Natural killer cell (primary cell): ENCODE data around the gene BCL2L12. TPM values are rescaled to one million over a fixed set of nuclear protein-coding genes. Genes with fewer than 3 reads are reported as not detected.
A peak's percentile ranks its signal among the peaks of the same experiment; 100 is the strongest.

Source experiments
- ATAC-seq, 3 donors: fragments of 150-1000 bp in 2 of 3; fragments of 200-7000 bp in 1 of 3; cut with Tn5 transposase; 1 replicate in 1 of 3; 2 replicates in 2 of 3; pipeline ENCODE4 v1.10.0; 2021; ENCODE audit warnings: mild to moderate bottlenecking in 2 of 3, moderate library complexity in 2 of 3
- DNase-seq, 2 donors: peaks; one replicate each; pipeline versions ENCODE4 v3.0.0 to v3.0.0-alpha.2; 2013 to 2021; ENCODE audit warnings: mixed read lengths in 1 of 2
- H3K27ac ChIP-seq: one replicate; pipeline ENCODE4 v1.5.1; 2013; ENCODE audit warnings: mild to moderate bottlenecking, low read length
- H3K27me3 ChIP-seq: one replicate; pipeline ENCODE4 v1.6.1; 2013; ENCODE audit warnings: low read length; ENCODE audit not compliant: control insufficient read depth, insufficient read depth
- H3K36me3 ChIP-seq: one replicate; pipeline ENCODE4 v1.6.1; 2013; ENCODE audit warnings: low read length; ENCODE audit not compliant: control insufficient read depth, insufficient read depth
- H3K4me1 ChIP-seq: one replicate; pipeline ENCODE4 v1.6.1; 2013; ENCODE audit warnings: low read length; ENCODE audit not compliant: control insufficient read depth, insufficient read depth
- H3K4me3 ChIP-seq: one replicate; pipeline ENCODE4 v1.5.1; 2013; ENCODE audit warnings: low read length
- H3K9me3 ChIP-seq: one replicate; pipeline ENCODE4 v1.6.1; 2013; ENCODE audit warnings: low read length; ENCODE audit not compliant: control insufficient read depth, insufficient read depth
- H3K27ac Mint-ChIP-seq, 2 donors: one replicate each; pipeline ENCODE4 v1.8.0; 2022; ENCODE audit warnings: mild to moderate bottlenecking in 2 of 2, mixed read lengths in 2 of 2, moderate library complexity in 1 of 2
- H3K27me3 Mint-ChIP-seq, 2 donors: one replicate each; pipeline ENCODE4 v1.8.0; 2022; ENCODE audit warnings: low read depth in 2 of 2, mixed read lengths in 2 of 2
- H3K36me3 Mint-ChIP-seq: one replicate; pipeline ENCODE4 v1.8.0; 2022; ENCODE audit warnings: mixed read lengths
- H3K4me1 Mint-ChIP-seq, 2 donors: one replicate each; pipeline ENCODE4 v1.8.0; 2022; ENCODE audit warnings: mixed read lengths in 2 of 2
- H3K4me3 Mint-ChIP-seq: one replicate; pipeline ENCODE4 v1.8.0; 2022; ENCODE audit warnings: mild to moderate bottlenecking, moderate library complexity, mixed read lengths
- H3K9me3 Mint-ChIP-seq, 2 donors: one replicate each; pipeline ENCODE4 v1.8.0; 2022; ENCODE audit warnings: mixed read lengths in 2 of 2
- CTCF ChIP-seq: fragments of 200-600 bp; IDR thresholded peaks from one replicate; pipeline ENCODE4 v1.8.0; 2022; ENCODE audit warnings: antibody characterized with exemption
- WGBS: methylation state at CpG from one replicate; pipeline ENCODE4 v1.1.7; 2013; ENCODE audit warnings: missing lambda C conversion rate; ENCODE audit not compliant: insufficient coverage; 5-methylcytosine and 5-hydroxymethylcytosine counted together
- intact Hi-C: fragments of 100-400 bp; cut with micrococcal nuclease; formaldehyde crosslinking; loops from one replicate; pipeline ENCODE4 v1.14.2; 2022
- total RNA-seq, 4 donors: library from RNA; stranded (reverse); fragments of 120-200 nt in 1 of 4; gene quantifications; one replicate each; pipeline versions ENCODE4 v1.2.3 to v1.2.4, GENCODE V29; 2013 to 2022

Gene BCL2L12
- total RNA-seq, 3 donors from 2014 or later (not counting 1 experiment from before 2014, with no cell fraction given): 15.6 to 34.6 (median 22.3) TPM

GRCh38 chr19:49691243-49692146, 25.8 kb downstream of the BCL2L12 start:
- Histone ChIP-seq H3K27ac (no peak overlapping the region), H3K4me3 (peak overlapping the region; percentile 27), H3K27me3 (peaks cover 26% of the 10 kb centered on the region), H3K36me3 (peaks cover 3% of the 10 kb centered on the region), H3K4me1 (peaks cover 27% of the 10 kb centered on the region), H3K9me3 (no peaks in the 10 kb centered on the region)
- peak overlapping the region; percentile 95 for H3K4me3 Mint-ChIP-seq
- peaks cover 17 to 27% of the 10 kb centered on the region in 2 donors for H3K27me3 Mint-ChIP-seq
- DNase-seq: peak in 1 of 2 donors; percentile 61
- H3K27ac Mint-ChIP-seq: peak overlapping the region; percentile 51 to 79
- no peaks in the 10 kb centered on the region for H3K9me3 Mint-ChIP-seq
- ATAC-seq: peak in 2 of 3 donors; percentile 29 to 46
- intact Hi-C loops: no loop called here
- no peaks in the 10 kb centered on the region for H3K36me3 Mint-ChIP-seq
- no peak for TF ChIP-seq CTCF
- 22% methylated on average over 37 of the region's 39 CpGs for WGBS
- H3K4me1 Mint-ChIP-seq: peaks cover 15 to 33% of the 10 kb centered on the region in 2 donors

GRCh38 chr19:49692147-49692506, 26.4 kb downstream of the BCL2L12 start:
- Mint-ChIP-seq H3K9me3 (no peaks in the 10 kb centered on the region), H3K4me1 (peaks cover 15 to 30% of the 10 kb centered on the region in 2 donors), H3K27ac (no peak overlapping the region), H3K4me3 (no peak overlapping the region), H3K27me3 (peaks cover 17 to 27% of the 10 kb centered on the region in 2 donors), H3K36me3 (no peaks in the 10 kb centered on the region)
- H3K27ac ChIP-seq: no peak overlapping the region
- ATAC-seq: no peak
- intact Hi-C loops: no loop called here
- peaks cover 26% of the 10 kb centered on the region for H3K27me3 ChIP-seq
- no peak for TF ChIP-seq CTCF
- H3K4me1 ChIP-seq: peaks cover 27% of the 10 kb centered on the region
- H3K36me3 ChIP-seq: peaks cover 3% of the 10 kb centered on the region
- no peak for DNase-seq
- no peaks in the 10 kb centered on the region for H3K9me3 ChIP-seq
- 92% methylated on average over 16 of the region's 16 CpGs for WGBS
- H3K4me3 ChIP-seq: no peak overlapping the region

- H3K4me1 Mint-ChIP-seq: peaks cover 0 to 4% of the 10 kb centered on the region in 2 donors
- no peak for ATAC-seq
- Histone ChIP-seq H3K9me3 (no peaks in the 10 kb centered on the region), H3K27me3 (peaks cover 12% of the 10 kb centered on the region), H3K4me3 (no peak overlapping the region), H3K36me3 (no peaks in the 10 kb centered on the region), H3K4me1 (peaks cover 8% of the 10 kb centered on the region), H3K27ac (no peak overlapping the region)
- TF ChIP-seq CTCF: no peak
- H3K36me3 Mint-ChIP-seq: no peaks in the 10 kb centered on the region
- DNase-seq: no peak
- no peaks in the 10 kb centered on the region for H3K9me3 Mint-ChIP-seq
- H3K27ac Mint-ChIP-seq: no peak overlapping the region
- H3K27me3 Mint-ChIP-seq: peaks cover 3 to 15% of the 10 kb centered on the region in 2 donors
- intact Hi-C loops: no loop called here
- H3K4me3 Mint-ChIP-seq: no peak overlapping the region
- 75% methylated on average over 6 of the region's 6 CpGs for WGBS
These were observed 30.4 kb downstream of the BCL2L12 start for GRCh38 chr19:49696115-49696514.
